C4-2B (cell line): ENCODE data around the gene MTA1.

ENCODE experiments used
- H3K27ac ChIP-seq: fragments of 450-650 bp; 2 replicates; pipeline ENCODE4 v1.5.1; 2017
- ZFX ChIP-seq: fragments of 450-650 bp; IDR thresholded peaks from 2 replicates; pipeline ENCODE4 v1.6.1; 2017
- TF ChIP-seq, protein P1 (sequence below): fragments of 450-650 bp; conservative IDR thresholded peaks from 2 replicates; pipeline ENCODE4 v1.5.1; 2017; ENCODE audit warnings: mild to moderate bottlenecking

Gene MTA1

DNA sequence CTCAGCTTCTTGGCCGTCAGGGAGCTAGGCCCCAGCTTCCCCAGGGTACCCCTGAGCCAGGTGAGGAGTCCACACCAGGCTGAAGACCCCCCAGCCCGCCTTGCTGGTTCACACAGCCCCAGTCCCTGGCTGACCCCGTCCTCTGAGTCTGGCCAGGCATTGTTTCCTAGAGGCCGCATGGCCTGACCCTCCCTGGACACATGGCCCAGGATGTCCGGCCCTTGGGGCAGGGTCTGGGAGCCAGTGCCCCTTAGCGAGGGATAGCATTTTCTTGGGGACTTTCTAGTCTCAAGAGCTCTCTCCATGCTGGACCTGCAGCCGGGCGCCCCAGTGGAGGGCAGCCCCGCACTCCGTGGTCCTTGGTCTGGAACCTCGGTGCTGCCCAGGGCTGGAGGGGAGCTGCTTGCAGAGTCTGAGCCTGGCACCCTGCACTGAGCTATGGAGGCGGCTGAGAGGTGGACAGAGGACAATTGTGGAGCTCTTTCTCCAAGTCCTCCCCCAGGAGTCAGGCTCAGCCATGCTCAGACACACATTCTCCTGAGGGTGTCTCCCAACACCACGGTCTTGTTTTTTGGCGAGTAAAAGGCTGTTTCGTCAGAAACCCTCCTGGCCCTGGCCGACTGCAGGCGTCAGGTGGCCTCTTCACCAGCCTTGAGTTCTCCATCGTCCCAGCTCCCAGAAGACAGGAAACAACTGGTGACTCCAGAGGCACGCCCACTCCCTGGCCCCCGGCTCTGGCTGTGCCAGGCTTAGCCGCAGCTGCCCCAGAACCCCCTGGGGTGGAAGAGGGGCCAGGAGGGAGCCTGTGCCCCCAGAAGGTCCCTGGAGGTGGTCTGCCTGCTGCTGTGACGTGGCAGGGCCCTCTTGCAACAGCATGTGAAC, 37.4 kb downstream of the MTA1 start:
- H3K27ac ChIP-seq = no peak overlapping the region

DNA sequence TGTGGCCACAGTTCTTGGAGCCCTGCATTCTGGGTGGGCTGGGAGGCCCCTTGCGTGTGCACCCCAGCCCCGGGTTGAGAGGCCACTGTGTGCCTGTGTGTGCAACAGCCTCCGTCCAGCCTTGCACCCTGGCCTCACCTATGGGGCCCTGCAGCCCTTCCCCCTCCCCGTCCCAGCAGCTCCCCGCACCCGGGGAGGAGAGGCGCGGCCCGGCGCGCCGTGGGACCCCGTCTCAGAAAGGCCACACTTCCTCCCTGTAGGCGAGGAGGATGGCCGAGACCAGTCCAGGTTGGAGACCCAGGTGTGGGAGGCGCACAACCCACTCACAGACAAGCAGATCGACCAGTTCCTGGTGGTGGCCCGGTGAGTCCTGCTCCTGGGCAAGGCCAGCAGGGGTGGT, 38.4 kb downstream of the MTA1 start:
- H3K27ac ChIP-seq = no peak overlapping the region
- TF ChIP-seq, protein P1, sequence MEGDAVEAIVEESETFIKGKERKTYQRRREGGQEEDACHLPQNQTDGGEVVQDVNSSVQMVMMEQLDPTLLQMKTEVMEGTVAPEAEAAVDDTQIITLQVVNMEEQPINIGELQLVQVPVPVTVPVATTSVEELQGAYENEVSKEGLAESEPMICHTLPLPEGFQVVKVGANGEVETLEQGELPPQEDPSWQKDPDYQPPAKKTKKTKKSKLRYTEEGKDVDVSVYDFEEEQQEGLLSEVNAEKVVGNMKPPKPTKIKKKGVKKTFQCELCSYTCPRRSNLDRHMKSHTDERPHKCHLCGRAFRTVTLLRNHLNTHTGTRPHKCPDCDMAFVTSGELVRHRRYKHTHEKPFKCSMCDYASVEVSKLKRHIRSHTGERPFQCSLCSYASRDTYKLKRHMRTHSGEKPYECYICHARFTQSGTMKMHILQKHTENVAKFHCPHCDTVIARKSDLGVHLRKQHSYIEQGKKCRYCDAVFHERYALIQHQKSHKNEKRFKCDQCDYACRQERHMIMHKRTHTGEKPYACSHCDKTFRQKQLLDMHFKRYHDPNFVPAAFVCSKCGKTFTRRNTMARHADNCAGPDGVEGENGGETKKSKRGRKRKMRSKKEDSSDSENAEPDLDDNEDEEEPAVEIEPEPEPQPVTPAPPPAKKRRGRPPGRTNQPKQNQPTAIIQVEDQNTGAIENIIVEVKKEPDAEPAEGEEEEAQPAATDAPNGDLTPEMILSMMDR = no peak
- no peak for TF ChIP-seq ZFX

More for the DNA sequence above, 37.4 kb downstream of the MTA1 start:
- TF ChIP-seq, protein P1 = no peak
- TF ChIP-seq ZFX = no peak

DNA sequence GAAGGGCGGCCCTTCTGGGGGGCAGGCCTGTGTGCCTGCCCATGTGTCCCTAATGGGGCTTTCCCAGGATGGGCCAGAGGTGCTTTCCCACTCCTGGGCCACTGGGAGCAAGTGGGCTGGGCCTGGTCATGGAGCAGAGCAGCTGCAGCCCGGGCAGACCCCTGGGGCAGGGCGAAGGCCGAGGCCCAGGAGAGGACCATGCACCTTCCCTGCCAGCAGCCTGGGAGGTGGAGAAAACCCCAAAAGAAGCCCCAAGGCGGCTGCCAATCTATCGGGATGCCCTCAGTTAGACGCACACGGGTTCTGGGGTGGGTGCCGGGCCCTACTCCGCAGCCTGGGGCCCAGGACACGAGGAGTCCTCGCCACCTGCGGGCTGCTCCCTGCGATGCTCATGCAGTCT, 38.9 kb downstream of the MTA1 start:
- TF ChIP-seq, protein P1 = no peak
- TF ChIP-seq ZFX = no peak
- H3K27ac ChIP-seq = no peak overlapping the region

DNA sequence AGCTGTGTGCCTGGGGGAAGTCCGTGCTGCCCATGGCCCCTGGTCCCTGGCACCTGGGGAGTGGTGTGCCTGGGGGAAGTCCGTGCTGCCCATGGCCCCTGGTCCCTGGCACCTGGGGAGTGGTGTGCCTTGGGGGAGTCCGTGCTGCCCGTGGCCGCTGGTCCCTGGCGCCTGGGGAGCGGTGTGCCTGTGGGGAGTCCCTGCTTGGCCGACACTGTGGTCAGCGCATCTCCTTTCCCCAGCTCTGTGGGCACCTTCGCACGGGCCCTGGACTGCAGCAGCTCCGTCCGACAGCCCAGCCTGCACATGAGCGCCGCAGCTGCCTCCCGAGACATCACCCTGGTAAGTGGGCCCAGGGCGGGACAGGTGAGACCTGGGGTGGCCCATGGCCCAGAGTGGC, 40.5 kb downstream of the MTA1 start:
- no peak for TF ChIP-seq ZFX
- TF ChIP-seq, protein P1 = no peak
- no peak overlapping the region for H3K27ac ChIP-seq

DNA sequence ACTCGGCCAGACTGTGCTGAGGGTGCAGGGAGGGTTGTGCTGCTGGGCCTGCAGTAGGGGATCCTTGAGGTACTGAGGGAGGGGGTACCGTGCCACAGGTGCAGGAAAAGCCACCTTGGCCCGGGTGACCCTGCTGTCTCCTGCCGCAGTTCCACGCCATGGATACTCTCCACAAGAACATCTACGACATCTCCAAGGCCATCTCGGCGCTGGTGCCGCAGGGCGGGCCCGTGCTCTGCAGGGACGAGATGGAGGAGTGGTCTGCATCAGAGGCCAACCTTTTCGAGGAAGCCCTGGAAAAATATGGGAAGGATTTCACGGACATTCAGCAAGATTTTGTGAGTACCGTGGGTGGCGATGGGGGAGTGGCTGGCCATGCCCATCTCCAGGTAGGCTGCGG, 41.0 kb downstream of the MTA1 start:
- no peak overlapping the region for H3K27ac ChIP-seq
- TF ChIP-seq, protein P1 = no peak
- TF ChIP-seq ZFX = no peak

DNA sequence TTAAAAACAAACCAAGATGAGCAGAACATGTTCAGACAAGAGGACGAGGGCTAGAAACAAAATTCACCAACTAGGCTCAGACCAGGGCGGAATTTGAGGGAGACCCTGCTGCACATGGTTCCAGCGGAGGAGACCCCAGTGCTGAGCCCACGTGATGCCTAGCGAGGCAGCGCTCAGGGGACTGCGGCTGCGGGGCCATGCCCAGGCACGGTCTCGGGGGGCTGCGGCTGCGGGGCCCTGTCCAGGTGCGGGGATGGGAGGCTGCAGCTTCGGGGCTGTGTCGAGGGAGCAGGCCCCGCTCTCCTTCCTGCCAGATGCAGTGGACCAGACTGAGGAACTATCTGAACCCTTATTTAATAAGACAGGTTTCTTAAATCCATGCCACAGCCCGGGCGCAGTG, 42.3 kb downstream of the MTA1 start:
- TF ChIP-seq, protein P1 = no peak
- TF ChIP-seq ZFX = no peak
- no peak overlapping the region for H3K27ac ChIP-seq

DNA sequence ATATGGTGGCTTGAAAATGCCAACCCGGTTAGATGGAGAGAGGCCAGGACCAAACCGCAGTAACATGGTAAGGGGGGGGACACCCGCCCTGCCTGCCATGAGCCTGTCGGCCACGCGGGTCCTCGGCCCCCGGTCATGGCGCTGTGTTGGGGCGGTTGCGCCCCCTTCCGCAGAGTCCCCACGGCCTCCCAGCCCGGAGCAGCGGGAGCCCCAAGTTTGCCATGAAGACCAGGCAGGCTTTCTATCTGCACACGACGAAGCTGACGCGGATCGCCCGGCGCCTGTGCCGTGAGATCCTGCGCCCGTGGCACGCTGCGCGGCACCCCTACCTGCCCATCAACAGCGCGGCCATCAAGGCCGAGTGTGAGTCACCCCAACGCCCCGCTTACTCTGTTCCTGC, 44.9 kb downstream of the MTA1 start:
- H3K27ac ChIP-seq = no peak overlapping the region
- TF ChIP-seq, protein P1 = no peak
- TF ChIP-seq ZFX = no peak
